ENCODE measurements around the gene AGPS.
"Not testable (repeated sequence)": the region's sequence is repeated elsewhere in the genome, so short reads cannot be mapped to it uniquely, and the experiment has no call there.

AGPS gene

DNA sequence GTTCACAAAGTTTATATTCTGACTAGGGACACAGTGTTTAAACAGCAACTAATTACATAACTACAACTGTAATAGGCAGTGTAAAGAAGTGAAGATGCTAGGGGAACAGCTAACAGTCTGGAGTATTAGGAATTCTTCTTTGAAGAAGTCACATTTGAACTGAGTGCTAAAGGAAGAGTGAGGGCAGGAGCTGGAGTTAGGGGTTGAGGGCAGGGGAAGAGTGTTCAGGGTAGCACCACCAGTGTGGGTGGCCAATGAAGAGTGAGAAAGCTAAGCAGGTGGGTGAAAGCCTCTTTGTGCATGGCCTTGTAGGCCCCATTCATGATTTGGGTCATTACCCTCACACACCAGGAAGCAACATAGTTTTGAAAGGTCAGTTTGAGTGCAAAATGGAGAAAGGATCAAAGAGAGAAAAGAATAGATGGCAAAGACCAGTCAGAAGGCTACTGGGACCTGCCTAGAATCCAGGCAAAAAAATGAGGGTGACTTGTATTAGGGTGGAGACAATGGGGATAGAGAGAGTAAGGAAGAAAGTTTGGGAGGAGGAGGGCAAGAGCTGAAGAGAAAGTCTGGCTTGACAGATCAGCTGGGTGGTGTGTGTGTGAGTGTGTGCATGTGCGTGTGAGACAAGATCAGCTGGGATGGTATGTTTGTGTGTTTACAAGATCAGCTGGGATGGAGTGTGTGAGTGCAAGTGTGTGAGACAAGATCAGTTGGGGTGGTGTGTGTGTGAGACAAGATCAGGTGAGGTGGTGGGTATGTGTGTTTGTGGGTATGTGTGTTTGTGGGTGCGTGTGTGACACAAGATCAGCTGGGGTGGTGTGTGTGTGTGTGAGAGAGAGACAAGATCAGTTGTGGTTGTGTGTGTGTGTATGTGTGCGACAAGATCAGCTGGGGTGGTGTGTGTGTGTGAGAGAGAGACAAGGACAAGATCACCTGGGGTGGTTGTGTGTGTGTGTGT, 43.6 kb upstream of the AGPS start:
- TF ChIP-seq, protein P1, sequence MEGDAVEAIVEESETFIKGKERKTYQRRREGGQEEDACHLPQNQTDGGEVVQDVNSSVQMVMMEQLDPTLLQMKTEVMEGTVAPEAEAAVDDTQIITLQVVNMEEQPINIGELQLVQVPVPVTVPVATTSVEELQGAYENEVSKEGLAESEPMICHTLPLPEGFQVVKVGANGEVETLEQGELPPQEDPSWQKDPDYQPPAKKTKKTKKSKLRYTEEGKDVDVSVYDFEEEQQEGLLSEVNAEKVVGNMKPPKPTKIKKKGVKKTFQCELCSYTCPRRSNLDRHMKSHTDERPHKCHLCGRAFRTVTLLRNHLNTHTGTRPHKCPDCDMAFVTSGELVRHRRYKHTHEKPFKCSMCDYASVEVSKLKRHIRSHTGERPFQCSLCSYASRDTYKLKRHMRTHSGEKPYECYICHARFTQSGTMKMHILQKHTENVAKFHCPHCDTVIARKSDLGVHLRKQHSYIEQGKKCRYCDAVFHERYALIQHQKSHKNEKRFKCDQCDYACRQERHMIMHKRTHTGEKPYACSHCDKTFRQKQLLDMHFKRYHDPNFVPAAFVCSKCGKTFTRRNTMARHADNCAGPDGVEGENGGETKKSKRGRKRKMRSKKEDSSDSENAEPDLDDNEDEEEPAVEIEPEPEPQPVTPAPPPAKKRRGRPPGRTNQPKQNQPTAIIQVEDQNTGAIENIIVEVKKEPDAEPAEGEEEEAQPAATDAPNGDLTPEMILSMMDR (IDR thresholded peaks at IDR 0.05; ENCODE audit: low read depth, low read length): no peak
- no peaks in the 10 kb centered on the region for H3K27me3 ChIP-seq
- no peak overlapping the region for H3K4me3 ChIP-seq (ENCODE audit: low read depth, low read length)
- no peak for DNase-seq
- no peaks in the 10 kb centered on the region for H3K36me3 ChIP-seq
- no peaks in the 10 kb centered on the region for H3K9me3 ChIP-seq
- no peaks in the 10 kb centered on the region for H3K4me1 ChIP-seq

DNA sequence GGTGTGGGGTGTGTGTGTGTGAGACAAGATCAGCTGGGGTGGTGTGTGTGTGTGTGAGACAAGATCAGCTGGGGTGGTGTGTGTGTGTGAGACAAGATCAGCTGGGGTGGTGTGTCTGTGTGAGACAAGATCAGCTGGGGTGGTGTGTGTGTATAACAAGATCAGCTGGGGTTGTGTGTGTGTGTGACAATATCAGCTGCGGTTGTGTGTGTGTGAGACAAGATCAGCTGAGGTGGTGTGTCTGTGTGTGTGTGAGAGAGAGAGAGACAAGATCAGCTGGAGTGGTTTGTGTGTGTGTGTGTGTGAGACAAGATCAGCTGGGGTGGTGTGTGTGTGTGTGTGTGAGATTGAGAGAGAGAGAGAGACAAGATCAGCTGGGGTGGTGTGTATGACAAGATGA, 41.9 kb upstream of the AGPS start:
- H3K9me3 ChIP-seq; H3K27me3 ChIP-seq; DNase-seq; H3K4me1 ChIP-seq; H3K36me3 ChIP-seq; H3K4me3 ChIP-seq (ENCODE audit: low read depth, low read length): not testable (repeated sequence)

DNA sequence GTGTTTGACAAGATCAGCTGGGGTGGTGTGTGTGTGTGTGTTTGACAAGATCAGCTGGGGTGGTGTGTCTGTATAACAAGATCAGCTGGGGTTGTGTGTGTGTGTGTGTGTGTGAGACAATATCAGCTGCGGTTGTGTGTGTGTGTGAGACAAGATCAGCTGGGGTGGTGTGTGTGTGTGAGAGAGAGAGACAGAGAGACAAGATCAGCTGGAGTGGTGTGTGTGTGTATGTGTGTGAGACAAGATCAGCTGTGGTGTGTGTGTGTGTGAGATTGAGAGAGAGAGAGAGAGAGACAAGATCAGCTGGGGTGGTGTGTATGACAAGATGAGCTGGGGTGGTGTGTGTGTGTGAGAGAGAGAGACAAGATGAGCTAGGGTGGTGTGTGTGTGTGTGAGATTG, 41.5 kb upstream of the AGPS start:
- not testable (repeated sequence) for H3K4me3 ChIP-seq (ENCODE audit: low read depth, low read length); H3K4me1 ChIP-seq; H3K9me3 ChIP-seq; H3K27me3 ChIP-seq; DNase-seq; H3K36me3 ChIP-seq

DNA sequence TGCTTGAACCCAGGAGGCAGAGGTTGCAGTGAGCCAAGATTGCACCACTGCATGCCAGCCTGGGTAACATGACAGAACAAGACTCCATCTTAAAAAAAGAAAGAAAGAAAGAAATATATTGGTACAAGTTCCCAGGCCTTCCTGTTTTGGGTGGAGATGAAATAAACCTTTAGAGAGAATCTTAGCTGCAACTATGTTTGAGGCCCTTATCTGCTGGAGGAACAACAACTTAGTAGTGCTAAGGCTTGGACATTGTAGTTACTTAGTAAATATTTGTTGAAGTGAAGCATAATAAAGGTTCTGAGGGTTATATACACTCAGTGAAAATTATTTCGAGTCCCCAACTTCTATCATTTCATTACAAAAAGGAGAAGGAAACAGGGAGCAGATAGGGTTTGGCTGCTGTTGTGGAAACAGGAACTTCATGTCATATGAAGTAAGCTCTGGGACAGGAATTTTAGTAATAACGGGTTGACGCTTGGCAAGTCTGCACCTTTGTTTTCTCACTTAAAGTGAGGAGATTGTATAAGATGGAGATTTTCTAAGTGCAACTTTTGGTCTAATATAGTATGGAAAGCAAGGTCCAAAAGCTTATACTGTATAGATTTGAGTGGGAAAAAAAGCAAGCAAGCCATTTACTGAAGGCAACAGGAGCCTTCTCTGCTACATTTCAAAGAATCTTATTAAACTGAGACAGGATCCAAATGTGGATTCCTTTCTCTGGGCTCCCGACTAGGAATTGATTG, 40.0 kb upstream of the AGPS start:
- no peaks in the 10 kb centered on the region for H3K36me3 ChIP-seq
- H3K4me1 ChIP-seq: no peaks in the 10 kb centered on the region
- TF ChIP-seq, protein P1 (IDR thresholded peaks at IDR 0.05; ENCODE audit: low read depth, low read length): no peak
- H3K27me3 ChIP-seq: no peaks in the 10 kb centered on the region
- no peaks in the 10 kb centered on the region for H3K9me3 ChIP-seq
- H3K4me3 ChIP-seq (ENCODE audit: low read depth, low read length): no peak overlapping the region
- DNase-seq: no peak

DNA sequence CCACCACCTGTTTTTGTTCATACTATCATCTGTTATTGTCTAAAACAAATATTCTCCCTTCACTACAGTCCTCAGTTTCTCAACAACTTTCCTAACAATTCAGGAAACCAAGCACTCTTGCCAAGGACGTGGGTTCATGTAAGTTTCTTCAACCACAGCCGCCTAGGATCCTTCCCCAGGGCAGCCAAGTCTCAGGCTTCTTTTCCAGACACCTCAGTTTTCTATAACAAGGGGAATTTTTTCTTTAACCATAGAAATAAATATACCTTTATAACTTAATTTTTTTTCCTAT, 39.4 kb upstream of the AGPS start:
- DNase-seq: no peak

DNA sequence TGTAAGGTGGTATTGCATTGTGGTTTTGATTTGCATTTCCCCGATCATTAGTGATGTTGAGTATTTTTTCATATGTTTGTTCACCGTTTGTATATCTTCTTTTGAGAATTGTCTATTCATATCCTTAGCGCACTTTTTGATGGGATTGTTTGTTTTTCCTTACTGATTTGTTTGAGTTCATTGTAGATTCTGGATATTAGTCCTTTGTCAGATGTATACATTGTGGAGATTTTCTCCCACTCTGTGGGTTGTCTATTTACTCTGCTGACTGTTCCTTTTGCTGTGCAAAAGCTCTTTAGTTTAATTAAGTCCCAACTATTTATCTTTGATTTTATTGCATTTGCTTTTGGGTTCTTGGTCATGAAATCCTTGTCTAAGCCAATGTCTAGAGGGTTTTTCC, 38.0 kb upstream of the AGPS start:
- not testable (repeated sequence) for H3K4me1 ChIP-seq; H3K4me3 ChIP-seq (ENCODE audit: low read depth, low read length); H3K27me3 ChIP-seq; H3K36me3 ChIP-seq; H3K9me3 ChIP-seq; DNase-seq

More for the DNA sequence above, 39.4 kb upstream of the AGPS start:
- H3K9me3 ChIP-seq: no peaks in the 10 kb centered on the region
- H3K4me1 ChIP-seq: no peaks in the 10 kb centered on the region
- H3K36me3 ChIP-seq: no peaks in the 10 kb centered on the region
- no peaks in the 10 kb centered on the region for H3K27me3 ChIP-seq
- TF ChIP-seq, protein P1 (IDR thresholded peaks at IDR 0.05; ENCODE audit: low read depth, low read length): no peak
- H3K4me3 ChIP-seq (ENCODE audit: low read depth, low read length): no peak overlapping the region

DNA sequence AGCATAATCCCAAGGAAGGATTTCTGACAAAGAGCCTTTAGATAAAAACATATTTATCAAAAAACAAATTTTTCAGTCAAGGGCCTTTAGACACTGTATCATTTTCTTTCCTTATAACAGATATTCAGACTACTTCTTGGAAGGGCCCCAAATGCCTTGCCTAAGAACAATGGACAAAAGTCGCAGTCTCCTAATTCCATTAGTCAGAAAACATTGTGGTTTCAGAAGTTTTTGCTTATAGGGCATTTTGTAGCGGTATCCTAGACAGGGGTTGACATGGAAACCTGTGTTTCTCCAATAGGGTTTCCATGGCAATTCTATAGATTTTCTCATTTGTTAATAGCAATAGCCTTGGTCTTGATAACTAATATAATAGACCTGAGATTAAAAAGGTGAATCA, 36.7 kb upstream of the AGPS start:
- Histone ChIP-seq H3K36me3 (no peaks in the 10 kb centered on the region), H3K9me3 (no peaks in the 10 kb centered on the region), H3K4me3 (ENCODE audit: low read depth, low read length) (no peak overlapping the region), H3K4me1 (no peaks in the 10 kb centered on the region), H3K27me3 (no peaks in the 10 kb centered on the region)
- DNase-seq: no peak
- TF ChIP-seq, protein P1 (IDR thresholded peaks at IDR 0.05; ENCODE audit: low read depth, low read length): no peak

Measured in BE2C (cell line).